BE2C (cell line): Measurements from ENCODE around the gene FZR1. TPM values are rescaled to one million over a fixed set of nuclear protein-coding genes. Genes with fewer than 3 reads are reported as not detected.

ENCODE experiments used
- DNase-seq: peaks from one replicate; pipeline ENCODE4 v3.0.0-alpha.2; 2020
- H3K27me3 ChIP-seq: fragments of 250-450 bp; sonication (Bioruptor Pico); 2 replicates; pipeline ENCODE4 v1.5.1; 2020; ENCODE audit warnings: mild to moderate bottlenecking
- H3K36me3 ChIP-seq: fragments of 250-450 bp; sonication (Bioruptor Pico); 2 replicates; pipeline ENCODE4 v1.5.1; 2020; ENCODE audit warnings: mild to moderate bottlenecking
- H3K4me1 ChIP-seq: fragments of 250-450 bp; sonication (Bioruptor Pico); 2 replicates; pipeline ENCODE4 v1.5.1; 2020
- H3K4me3 ChIP-seq: 2 replicates; pipeline ENCODE4 v1.5.1; 2011; ENCODE audit warnings: low read depth, low read length
- H3K9me3 ChIP-seq: fragments of 250-450 bp; sonication (Bioruptor Pico); 2 replicates; pipeline ENCODE4 v1.5.1; 2020
- polyA plus RNA-seq: library from polyadenylated mRNA; unstranded; fragments of >200 nt; gene quantifications from one replicate; pipeline ENCODE4 v1.2.1, GENCODE V29; 2012; ENCODE audit warnings: low read depth, missing spikeins; ENCODE audit not compliant: insufficient read length, insufficient read depth
- TF ChIP-seq, protein P1 (sequence below): IDR thresholded peaks from 2 replicates; pipeline ENCODE4 v1.5.1; 2012; ENCODE audit warnings: mild to moderate bottlenecking, low read depth, low read length

FZR1 gene
- 79.6 TPM for polyA plus RNA-seq

DNA sequence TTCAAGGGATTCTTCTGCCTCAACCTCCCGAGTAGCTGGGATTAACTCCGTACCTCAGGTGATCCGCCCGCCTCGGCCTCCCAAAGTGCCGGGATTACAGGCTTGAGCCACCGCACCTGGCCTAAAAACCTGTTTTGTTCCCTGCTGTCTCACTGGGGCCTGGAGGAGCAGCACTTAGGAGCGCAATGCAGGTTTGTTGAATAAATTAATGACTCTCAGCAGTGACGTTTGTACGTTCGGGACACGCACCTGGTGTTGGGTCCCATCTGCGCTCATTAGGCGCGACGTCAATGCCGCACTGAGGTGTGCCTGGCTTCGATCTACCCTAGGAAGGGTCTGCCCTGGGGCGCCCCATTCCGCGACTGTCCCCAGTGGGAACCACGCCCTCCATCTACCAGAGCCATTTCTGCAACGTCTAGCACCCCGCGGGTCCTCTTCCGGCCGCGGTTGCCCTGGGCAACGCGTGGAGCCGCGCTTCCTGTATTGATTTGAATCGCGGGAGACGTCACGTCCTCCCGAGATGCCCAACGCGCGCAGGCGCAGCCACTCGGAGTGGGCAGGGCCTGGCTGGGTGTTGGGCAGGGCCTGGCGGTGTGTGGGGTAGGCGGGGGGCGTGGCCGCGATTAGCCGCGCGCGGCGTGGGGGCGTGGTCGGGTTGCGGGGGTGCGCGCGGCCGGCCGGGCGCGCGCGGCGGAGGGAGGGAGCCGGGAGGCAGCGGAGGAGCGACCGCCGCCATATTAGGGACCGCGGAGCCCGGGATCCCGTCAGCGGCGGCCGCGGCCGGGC, at the start of gene FZR1:
Gene FZR1, plus strand, starts transcription at position 714 of the 786 bp plus-strand sequence. CDS start 16,679 bp downstream, outside the sequence.
- H3K4me1 ChIP-seq: no peaks in the 10 kb centered on the region; the same call in none of the 2 replicates
- H3K9me3 ChIP-seq: no peaks in the 10 kb centered on the region
- DNase-seq: peak; percentile 99
- peak within 1 kb of the TSS; percentile 83 for H3K4me3 ChIP-seq
- no peaks in the 10 kb centered on the region for H3K27me3 ChIP-seq
- TF ChIP-seq, protein P1, sequence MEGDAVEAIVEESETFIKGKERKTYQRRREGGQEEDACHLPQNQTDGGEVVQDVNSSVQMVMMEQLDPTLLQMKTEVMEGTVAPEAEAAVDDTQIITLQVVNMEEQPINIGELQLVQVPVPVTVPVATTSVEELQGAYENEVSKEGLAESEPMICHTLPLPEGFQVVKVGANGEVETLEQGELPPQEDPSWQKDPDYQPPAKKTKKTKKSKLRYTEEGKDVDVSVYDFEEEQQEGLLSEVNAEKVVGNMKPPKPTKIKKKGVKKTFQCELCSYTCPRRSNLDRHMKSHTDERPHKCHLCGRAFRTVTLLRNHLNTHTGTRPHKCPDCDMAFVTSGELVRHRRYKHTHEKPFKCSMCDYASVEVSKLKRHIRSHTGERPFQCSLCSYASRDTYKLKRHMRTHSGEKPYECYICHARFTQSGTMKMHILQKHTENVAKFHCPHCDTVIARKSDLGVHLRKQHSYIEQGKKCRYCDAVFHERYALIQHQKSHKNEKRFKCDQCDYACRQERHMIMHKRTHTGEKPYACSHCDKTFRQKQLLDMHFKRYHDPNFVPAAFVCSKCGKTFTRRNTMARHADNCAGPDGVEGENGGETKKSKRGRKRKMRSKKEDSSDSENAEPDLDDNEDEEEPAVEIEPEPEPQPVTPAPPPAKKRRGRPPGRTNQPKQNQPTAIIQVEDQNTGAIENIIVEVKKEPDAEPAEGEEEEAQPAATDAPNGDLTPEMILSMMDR: no peak
- H3K36me3 ChIP-seq: peaks cover 11% of the 10 kb centered on the region; the same call in 1 of the 2 replicates

DNA sequence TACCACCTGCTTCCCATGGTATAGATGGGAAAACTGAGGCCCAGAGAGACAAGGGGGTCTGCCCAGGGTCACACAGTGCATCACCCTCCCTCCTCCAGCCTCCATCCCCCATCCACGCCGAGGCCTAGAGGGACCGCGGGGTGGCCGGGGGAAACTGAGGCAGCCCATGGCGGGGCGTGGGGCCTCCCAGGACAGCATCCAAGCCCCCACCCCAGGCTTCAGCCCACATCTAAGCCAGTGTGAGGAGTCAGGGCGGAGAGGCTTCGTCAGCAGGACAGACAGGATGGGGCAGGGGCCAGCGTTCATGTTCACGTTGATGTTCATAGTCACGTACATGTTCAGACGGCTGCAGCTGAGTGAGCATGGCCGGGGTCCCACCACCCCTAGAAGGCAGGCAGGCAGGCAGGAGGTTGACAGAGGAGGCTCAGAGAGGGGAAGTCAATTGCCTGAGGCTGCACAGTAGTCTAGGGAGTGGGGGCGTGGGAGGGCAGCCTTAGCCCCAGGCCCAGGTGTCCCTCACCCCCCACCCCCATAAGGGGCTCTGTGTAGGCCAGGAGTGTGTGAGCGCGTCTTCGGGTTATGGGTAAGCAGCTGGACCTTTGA, 49.1 kb upstream of the FZR1 start:
- TF ChIP-seq, protein P1: no peak
- no peak for DNase-seq
- Histone ChIP-seq H3K4me1 (peaks cover 4% of the 10 kb centered on the region), H3K36me3 (peaks cover 52% of the 10 kb centered on the region), H3K27me3 (no peaks in the 10 kb centered on the region), H3K9me3 (no peaks in the 10 kb centered on the region), H3K4me3 (no peak overlapping the region)

GRCh38 chr19:3457528-3458228, 48.4 kb upstream of the FZR1 start:
- peaks cover 49% of the 10 kb centered on the region for H3K36me3 ChIP-seq
- no peaks in the 10 kb centered on the region for H3K9me3 ChIP-seq
- peaks cover 4% of the 10 kb centered on the region for H3K4me1 ChIP-seq
- H3K27me3 ChIP-seq: no peaks in the 10 kb centered on the region
- no peak for DNase-seq
- no peak overlapping the region for H3K4me3 ChIP-seq
- TF ChIP-seq, protein P1: no peak

DNA sequence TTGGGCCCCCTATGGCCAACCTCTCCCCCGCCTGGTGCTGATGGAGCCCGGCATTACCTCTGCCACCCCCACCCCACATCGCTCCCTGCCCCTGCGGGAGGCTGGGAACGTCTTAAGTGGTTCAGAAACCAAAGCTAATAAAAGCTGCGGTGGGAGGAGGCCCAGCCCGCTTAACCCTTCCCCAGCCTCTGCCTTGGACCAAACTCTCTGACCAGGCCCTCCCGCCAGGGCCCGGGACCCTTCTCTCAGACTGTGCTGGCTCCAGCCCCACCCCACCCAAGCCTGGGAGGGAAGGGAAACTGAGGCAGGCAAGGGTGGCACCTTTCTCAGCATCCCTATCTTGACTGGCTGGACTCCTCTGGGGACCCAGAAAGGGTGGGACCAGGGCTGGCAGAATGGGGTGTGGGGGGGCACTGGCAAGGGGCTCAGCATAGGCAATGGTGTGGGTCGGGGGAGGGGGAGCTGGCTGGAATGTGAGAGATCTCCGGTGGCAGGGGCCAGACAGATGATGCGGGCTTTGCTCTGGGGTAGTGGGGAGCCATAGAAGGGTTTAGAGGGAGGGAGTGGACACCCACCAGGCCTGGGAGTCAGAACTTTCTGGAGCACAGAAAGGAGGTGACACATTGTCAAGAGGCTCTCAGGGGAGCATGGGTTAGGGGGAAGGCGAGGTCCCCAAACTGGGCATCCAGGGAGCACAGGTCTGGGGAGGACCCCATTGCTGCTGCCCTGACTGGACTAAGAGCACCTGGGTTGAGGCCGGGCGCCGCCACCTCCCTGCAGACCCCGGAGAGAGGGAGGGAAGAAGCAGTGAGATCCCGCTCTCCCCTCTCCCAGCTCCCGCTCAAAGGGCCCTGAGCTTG, 47.7 kb upstream of the FZR1 start:
- no peaks in the 10 kb centered on the region for H3K9me3 ChIP-seq
- H3K4me3 ChIP-seq: no peak overlapping the region

More for the DNA sequence above, 47.7 kb upstream of the FZR1 start:
- TF ChIP-seq, protein P1: no peak
- Histone ChIP-seq H3K36me3 (peaks cover 47% of the 10 kb centered on the region), H3K27me3 (no peaks in the 10 kb centered on the region), H3K4me1 (peaks cover 4% of the 10 kb centered on the region)
- no peak for DNase-seq
